GM13976 (cell line): ENCODE results near the gene ROBO1.

Experiments
- DNase-seq: peaks from one replicate; pipeline ENCODE4 v3.0.0; 2012; ENCODE audit warnings: low spot score
- in situ Hi-C: fragments of 300-500 bp; cut with MboI; formaldehyde crosslinking; loops from one replicate; pipeline ENCODE4 v1.12.0; 2022; ENCODE audit warnings: low sequenced_read_pairs, mixed read lengths, inconsistent platforms; ENCODE audit not compliant: unreplicated experiment
- TF ChIP-seq, protein P1 (sequence below): IDR thresholded peaks from 2 replicates; pipeline ENCODE4 v1.5.1; 2012; ENCODE audit warnings: borderline replicate concordance, mild to moderate bottlenecking; ENCODE audit not compliant: insufficient read depth; ENCODE audit errors: extremely low read depth, missing control alignments, control extremely low read depth

Gene ROBO1

DNA sequence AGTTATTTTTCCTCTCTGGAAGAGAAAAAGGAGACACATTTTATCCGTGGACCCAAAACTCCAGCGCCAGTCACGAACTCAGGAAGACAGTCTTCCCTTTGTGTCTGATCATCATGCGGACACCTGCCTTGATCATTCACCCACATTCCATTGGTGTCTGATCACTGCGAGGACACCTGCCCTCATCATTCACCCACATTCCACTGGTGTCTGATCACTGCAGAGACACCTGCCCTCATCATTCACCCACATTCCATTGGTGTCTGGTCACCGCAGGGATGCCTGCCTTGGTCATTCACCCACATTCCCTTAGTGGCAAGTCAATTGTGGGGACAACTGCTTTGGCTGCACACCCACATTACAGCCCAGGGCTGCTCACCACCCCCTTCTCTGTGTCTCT lies 148.9 kb downstream of the ROBO1 start:
- TF ChIP-seq, protein P1, sequence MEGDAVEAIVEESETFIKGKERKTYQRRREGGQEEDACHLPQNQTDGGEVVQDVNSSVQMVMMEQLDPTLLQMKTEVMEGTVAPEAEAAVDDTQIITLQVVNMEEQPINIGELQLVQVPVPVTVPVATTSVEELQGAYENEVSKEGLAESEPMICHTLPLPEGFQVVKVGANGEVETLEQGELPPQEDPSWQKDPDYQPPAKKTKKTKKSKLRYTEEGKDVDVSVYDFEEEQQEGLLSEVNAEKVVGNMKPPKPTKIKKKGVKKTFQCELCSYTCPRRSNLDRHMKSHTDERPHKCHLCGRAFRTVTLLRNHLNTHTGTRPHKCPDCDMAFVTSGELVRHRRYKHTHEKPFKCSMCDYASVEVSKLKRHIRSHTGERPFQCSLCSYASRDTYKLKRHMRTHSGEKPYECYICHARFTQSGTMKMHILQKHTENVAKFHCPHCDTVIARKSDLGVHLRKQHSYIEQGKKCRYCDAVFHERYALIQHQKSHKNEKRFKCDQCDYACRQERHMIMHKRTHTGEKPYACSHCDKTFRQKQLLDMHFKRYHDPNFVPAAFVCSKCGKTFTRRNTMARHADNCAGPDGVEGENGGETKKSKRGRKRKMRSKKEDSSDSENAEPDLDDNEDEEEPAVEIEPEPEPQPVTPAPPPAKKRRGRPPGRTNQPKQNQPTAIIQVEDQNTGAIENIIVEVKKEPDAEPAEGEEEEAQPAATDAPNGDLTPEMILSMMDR = no peak
- no peak for DNase-seq
- in situ Hi-C loops = no loop called here

DNA sequence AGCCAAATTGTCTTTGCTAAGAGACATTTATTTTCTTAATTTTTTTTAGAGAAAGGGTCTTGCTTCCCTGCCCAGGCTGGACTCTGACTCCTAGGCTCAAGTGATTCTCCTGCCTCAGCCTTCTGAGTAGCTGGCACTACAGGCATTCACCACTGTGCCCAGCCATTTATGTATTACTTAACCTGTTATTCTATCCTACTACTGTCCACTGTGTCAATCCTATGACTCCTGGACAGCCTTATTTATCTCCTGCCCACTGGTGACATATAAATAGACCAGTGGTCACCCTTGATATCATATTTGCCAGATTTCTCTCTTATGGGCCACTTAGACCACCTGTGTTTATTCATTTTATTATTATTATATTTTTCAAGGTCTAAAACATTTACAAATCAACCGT lies 161.4 kb downstream of the ROBO1 start:
- in situ Hi-C loops = no loop called here
- TF ChIP-seq, protein P1 = no peak
- no peak for DNase-seq

DNA sequence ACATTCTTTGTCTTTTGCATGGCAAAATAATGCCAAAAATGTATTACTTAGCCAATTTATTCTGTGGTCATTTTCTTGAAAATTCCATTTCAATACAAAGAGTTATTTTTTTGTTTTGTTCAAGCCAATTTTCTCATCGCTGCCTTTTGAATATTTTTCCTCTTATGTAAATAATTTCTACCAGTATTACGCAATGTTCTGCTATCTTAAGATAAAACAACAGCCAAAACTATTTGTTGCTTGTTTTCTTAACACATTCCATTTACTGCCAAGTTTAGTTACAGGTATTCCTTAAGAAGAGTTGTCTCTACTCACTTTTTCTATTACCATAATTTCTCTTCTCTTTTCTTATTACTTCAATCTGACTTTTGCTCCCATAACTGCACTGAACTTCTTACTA lies 163.1 kb downstream of the ROBO1 start:
- DNase-seq = no peak
- TF ChIP-seq, protein P1 = no peak
- in situ Hi-C loops = no loop called here

DNA sequence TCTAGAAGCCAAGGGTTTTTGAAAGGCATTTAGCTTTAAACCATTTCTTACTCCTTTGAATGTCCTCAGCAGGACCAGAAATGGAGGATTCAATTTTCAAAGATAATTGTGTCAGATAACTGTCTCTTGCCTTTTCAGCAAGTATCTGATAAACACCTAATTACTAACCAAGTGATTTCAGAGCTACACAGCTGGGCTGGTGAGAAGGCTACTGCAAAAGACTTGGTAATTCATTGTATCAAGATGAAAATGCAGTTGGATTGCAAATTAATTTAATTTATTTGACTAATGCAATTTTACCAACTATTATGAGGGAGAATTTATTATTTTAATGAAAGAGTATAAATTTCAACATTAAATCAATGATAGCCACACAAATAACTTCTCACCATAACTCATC lies 165.4 kb downstream of the ROBO1 start:
- in situ Hi-C loops = no loop called here
- DNase-seq = no peak
- TF ChIP-seq, protein P1 = no peak

DNA sequence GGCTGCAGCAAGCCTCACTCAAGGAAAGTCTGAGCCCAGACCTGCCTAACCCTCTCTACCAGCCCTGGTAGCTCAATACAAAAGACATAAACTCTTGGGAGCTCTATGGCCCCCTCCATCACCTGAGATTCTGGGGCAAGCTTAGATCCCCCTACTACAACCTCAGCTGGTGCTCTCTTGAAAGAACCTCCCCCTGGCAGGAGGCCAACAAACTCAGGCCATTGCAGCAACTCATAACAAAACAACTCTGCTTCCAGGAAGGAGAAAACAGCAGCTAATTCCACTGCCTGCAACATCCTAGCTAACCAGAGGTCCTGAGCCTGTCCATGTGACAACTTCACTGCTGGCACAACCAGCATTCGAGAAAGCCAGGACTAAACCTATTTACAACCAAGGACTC lies 169.2 kb downstream of the ROBO1 start:
- in situ Hi-C loops = no loop called here
- TF ChIP-seq, protein P1 = no peak
- no peak for DNase-seq

DNA sequence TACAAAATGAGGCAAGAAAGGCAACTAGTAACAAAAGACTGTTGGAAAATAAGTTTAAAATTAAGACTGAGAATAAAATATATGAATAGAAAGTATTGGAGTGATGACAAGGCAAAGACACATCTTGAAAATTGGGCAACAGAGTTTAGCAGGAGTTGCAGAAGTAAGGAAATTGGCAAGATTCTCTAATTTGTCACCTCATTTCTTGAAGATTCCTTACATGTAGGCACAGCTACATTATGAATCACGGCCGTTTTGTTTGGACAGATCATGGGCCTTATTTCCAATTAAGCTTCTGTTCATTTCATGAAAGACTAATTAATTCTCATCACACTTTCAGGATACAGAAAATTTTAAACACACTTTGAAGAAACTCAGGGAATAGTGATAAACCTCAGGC lies 170.1 kb downstream of the ROBO1 start:
- in situ Hi-C loops = no loop called here
- no peak for DNase-seq
- TF ChIP-seq, protein P1 = no peak

DNA sequence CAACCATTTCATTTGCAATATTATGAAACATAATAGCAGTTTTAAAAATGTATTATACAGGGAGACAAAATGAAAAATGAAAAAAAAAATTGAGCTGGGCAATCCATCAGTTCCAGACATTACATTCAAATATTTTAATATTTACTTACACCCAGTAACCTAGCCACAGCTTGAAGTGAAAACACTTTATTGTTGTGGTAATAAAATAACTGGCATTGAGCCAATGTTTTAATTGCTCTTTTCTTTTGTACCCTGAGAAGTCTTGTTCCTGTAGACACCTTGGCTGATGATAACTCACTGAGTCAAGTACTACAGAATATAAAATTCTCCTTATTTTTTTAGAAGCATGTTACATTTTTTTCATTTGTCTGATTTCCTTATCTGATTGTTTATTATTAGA lies 180.6 kb downstream of the ROBO1 start:
- no peak for DNase-seq

More for the DNA sequence above, 180.6 kb downstream of the ROBO1 start:
- TF ChIP-seq, protein P1 = no peak
- in situ Hi-C loops = no loop called here
